AG20443 (cell line): ENCODE measurements around the gene WIF1.

Experiments
- DNase-seq: peaks from one replicate; pipeline ENCODE4 v3.0.0; 2012; ENCODE audit warnings: low spot score, mixed read lengths

Gene WIF1

GRCh38 chr12:65022421-65022820 is 98.7 kb downstream of the WIF1 start:
- DNase-seq = no peak

DNA sequence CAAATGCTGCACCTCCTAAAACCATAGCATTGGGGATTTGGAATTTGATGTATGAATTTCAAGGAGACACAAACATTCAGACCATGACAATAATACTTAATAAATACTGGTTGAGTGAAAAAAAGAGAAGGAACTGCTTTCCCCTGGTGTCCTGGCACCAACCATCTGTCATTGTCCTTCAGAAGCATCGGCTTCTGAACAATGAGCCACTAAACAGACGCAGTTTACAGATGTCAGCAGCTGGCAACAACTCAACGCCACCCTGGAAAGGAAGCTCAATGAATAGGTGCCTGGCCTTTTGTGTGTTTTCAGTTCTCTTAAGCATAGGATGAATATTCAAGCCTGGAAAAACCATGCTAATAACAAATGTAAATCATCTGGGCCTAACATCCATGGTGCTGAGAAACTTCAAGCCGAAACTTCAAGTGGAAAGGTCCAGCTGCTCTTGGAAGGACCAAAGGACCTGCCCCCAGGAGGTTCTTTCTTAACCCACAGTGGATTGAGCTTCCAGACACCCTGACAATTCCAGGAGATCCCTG is 101.3 kb downstream of the WIF1 start:
- DNase-seq = no peak

GRCh38 chr12:65016881-65017650 is 104.0 kb downstream of the WIF1 start:
- DNase-seq = no peak

GRCh38 chr12:65015850-65016249 is 105.3 kb downstream of the WIF1 start:
- no peak for DNase-seq

GRCh38 chr12:65014504-65015271 is 106.4 kb downstream of the WIF1 start:
- no peak for DNase-seq

DNA sequence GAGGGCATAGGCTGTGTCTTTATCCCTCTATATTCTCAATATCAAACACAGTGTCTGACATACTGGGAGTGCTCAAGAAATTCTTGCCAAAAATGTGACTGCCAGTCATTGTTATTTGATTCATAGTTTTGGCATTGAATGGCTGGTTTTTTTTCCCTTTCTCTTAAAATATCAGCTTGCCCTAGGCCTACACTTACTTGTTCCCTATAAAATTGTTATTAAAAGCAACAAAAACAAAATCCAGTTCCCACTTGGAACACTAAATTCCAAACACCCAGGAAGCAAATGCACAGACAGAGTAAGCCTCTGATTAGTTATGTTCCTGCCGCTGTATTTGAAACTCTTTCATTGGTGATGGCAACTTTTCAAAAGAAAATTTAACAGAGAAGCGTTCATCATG is 110.7 kb downstream of the WIF1 start:
- DNase-seq = no peak

DNA sequence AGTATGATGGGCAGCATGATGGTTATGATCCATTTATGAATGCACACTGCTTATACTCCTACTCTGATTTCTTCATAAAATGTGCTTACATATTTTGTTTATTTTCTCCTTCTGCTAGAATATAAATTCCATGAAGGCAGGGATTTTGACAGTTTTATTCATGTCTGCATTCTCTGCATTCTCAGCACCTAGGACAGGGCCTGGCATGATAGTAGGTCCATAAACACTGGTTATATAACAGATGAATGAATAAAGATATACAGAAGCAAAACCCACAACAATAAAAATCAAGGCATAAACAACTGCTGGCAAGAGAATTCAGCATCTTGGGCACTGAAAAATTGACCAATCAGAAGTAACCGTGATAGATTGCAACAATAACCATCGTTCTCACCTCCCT is 115.4 kb downstream of the WIF1 start:
- DNase-seq = no peak

- DNase-seq = no peak
Measured at GRCh38 chr12:65004270-65004669, 116.8 kb downstream of the WIF1 start.
